GM12878 (cell line): Measurements from ENCODE around the gene KAZN.

Experiments used
- CTCF ChIP-seq, 3 experiments: IDR thresholded peaks in 2 of 3; conservative IDR thresholded peaks in 1 of 3; 2 replicates each; pipeline ENCODE4 v1.5.1; 2011; ENCODE audit warnings: low read depth in 3 of 3, low read length in 3 of 3, mild to moderate bottlenecking in 3 of 3, control low read depth in 2 of 3, moderate library complexity in 2 of 3, inconsistent platforms in 1 of 3, mixed read lengths in 1 of 3; ENCODE audit not compliant: control insufficient read depth in 2 of 3, insufficient read depth in 1 of 3; ENCODE audit errors: extremely low read depth in 1 of 3
- ETV6 ChIP-seq, 2 experiments: fragments of 450-650 bp in 1 of 2; IDR thresholded peaks in 1 of 2; conservative IDR thresholded peaks in 1 of 2; 2 replicates each; pipeline ENCODE4 v1.6.1; 2014; ENCODE audit warnings: antibody characterized with exemption in 1 of 2, borderline replicate concordance in 1 of 2, low read depth in 1 of 2, mild to moderate bottlenecking in 1 of 2, moderate library complexity in 1 of 2

DNA sequence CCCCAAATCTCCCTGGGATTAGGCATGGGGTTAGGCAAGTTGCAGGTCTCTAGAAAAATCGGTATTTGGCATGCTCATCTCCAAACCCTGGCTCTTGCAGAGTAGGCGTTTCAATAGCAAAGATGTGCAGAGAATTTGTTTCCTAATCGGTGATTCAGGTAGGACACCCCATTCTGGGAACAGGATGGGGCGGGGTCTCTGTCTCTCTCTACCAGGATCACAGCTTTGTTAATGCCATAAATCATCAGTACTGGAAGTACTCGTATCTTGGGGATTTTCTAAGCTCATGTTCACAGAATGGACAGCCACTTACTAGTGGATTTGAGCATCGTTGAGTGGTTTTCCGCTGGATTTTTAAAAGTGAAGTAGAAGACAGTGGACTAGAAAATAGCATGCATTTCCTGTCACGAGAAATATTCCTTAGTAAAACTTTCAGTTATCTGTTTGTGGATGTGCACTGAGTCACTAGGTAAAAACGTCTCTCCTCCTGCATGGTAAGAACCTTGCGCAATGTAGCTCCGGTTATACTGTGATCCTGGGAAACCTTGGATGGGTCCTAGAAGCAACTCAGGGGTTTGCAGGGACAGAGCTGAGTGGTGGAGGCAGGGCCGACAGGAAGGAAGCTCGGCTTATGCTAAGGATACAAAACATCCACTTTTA is 560.2 kb downstream of the KAZN start:
- TF ChIP-seq ETV6 (conservative IDR thresholded peaks at IDR 0.05 in 1 of 2, IDR thresholded peaks at IDR 0.05 in 1 of 2; ENCODE audit: borderline replicate concordance in 1 of 2, low read depth in 1 of 2) (no peak), CTCF (IDR thresholded peaks at IDR 0.05 in 2 of 3, conservative IDR thresholded peaks at IDR 0.05 in 1 of 3; ENCODE audit: control insufficient read depth in 2 of 3, extremely low read depth in 1 of 3, insufficient read depth in 1 of 3, low read depth in 3 of 3, low read length in 3 of 3) (no peak)
